NCI-H146 treated with DMSO at 0.1 percent for 48 hours (cell line): Measurements from ENCODE around the gene AMZ1.
"Not testable (repeated sequence)": the region's sequence is repeated elsewhere in the genome, so short reads cannot be mapped to it uniquely, and the experiment has no call there.

Experiments used
- DNase-seq: peaks from one replicate; lab custom pipeline; 2025; ENCODE audit not compliant: unreplicated experiment; lab: John Stamatoyannopoulos, UW

Gene AMZ1

GRCh38 chr7:2689951-2690705 is 2.1 kb downstream of the AMZ1 start:
- DNase-seq = no peak

- no peak for DNase-seq
Observed at GRCh38 chr7:2691011-2691707, 3.2 kb downstream of the AMZ1 start.

GRCh38 chr7:2691932-2692439 is 4.0 kb downstream of the AMZ1 start:
- DNase-seq = not testable (repeated sequence)

DNA sequence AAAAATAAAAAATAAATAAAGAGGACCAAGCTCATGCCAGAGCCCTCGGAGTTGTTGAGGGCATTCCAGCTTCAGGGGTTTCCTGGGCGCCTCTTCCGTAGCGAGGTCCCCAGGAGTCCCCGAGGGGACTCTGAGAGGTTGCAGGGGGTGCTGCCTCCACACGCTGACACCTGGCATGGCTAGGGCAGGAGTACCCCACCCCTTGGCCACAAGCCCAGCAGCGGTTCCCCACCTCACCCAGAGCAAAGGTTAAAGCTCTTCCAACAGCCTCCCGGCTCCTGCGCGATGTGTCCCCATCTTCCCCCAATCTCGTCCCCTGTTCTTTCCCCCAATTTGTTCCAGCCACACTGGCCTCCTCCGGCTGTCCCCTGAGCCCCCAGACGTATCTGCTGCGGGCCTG is 4.5 kb downstream of the AMZ1 start:
- no peak for DNase-seq

GRCh38 chr7:2693420-2694121 is 5.6 kb downstream of the AMZ1 start:
- not testable (repeated sequence) for DNase-seq

- DNase-seq = not testable (repeated sequence)
Observed at GRCh38 chr7:2694122-2694436, 6.1 kb downstream of the AMZ1 start.

GRCh38 chr7:2698581-2699288 is 10.7 kb downstream of the AMZ1 start:
- DNase-seq = no peak

DNA sequence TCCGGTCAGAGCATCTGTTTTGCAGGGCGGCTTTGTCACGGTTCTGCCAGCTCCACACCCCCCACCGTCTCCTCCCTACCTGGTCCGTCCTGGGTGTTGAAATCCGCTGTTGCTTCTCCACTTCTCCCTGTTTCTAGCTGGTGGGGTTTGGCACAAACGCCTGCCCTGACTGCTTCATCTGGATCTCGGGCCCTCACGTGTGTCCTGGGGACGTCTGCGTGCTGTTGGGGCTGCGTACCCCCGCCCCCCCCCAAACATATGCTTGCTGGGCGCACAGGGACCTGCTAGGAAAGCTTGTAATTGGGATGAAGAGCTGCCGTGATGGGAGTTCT is 11.3 kb downstream of the AMZ1 start:
- no peak for DNase-seq

DNA sequence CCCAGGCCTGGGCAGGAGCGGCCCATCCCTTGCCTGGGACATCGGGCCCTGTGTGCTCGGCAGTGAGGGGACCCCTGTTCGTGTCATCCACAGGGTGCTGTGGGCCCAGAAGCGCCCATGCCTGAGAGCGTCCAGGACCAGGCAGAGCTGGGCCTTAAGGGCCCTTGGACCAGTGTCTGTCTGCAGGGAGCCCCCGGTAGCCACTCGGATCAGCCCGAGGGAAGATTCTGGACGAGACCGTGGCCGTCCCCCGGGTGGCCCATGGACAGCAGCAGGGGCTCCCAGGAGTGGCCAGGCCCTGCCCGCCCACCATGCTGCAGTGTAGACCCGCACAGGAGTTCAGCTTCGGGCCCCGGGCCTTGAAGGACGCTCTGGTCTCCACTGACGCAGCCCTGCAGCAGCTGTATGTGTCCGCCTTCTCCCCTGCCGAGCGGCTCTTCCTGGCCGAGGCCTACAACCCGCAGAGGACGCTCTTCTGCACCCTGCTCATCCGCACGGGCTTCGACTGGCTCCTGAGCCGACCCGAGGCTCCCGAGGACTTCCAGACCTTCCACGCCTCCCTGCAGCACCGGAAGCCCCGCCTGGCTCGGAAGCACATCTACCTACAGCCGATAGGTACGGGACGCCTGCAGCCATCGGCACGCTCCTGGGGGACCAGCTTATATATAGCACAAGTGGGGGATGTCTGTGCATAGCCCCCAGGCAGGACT is 12.3 kb downstream of the AMZ1 start:
- DNase-seq = no peak

GRCh38 chr7:2701424-2701823 is 13.4 kb downstream of the AMZ1 start:
- DNase-seq = no peak

DNA sequence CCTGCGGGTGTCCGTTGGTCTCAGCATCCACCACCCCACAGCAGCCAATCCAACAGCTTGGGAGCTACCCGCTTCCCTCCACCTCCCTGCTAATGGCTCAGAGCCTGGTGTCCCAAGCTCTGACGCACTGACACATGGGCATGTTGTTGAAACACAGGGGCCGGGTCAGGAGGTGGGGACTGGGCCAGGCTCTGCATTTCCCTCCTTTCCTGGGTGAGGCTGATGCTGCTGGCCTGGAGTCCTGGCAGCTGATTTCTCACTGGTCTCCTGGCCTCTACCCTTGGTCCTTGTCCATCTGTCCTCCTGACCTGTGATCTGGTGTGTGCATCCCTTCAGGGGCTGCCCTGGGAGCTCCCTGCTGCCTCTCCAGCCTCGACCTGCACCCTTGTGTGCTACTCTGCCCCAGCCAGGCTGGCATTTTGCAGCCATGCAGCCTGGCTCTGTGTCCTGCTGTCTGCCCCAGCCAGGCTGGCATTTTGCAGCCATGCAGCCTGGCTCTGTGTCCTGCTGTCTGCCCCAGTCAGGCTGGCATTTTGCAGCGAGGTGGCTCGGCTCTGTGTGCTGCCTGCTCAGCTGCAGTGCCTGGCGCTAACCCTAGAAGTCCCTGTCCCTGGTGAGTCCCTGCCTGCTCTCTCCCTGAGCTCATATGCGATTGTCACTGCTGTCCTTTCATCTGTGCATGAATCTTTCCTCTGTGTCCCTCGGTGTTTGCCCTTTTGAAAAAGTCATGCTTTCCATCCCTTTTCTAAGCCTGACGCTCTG is 14.0 kb downstream of the AMZ1 start:
- DNase-seq = no peak

DNA sequence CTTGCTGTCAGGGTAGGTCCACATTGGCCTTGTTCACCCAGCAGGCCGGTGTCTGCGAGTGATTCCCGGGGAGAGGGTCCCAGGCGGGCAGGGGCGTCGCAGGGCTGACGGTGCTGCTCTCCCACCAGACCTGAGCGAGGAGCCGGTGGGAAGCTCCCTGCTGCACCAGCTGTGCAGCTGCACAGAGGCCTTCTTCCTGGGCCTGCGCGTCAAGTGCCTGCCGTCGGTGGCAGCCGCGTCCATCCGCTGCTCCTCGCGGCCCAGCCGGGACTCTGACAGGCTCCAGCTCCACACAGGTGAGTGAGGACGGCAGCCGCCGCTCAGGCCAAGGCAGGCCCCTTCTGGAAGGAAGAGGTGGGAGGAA is 14.6 kb downstream of the AMZ1 start:
- DNase-seq = no peak

DNA sequence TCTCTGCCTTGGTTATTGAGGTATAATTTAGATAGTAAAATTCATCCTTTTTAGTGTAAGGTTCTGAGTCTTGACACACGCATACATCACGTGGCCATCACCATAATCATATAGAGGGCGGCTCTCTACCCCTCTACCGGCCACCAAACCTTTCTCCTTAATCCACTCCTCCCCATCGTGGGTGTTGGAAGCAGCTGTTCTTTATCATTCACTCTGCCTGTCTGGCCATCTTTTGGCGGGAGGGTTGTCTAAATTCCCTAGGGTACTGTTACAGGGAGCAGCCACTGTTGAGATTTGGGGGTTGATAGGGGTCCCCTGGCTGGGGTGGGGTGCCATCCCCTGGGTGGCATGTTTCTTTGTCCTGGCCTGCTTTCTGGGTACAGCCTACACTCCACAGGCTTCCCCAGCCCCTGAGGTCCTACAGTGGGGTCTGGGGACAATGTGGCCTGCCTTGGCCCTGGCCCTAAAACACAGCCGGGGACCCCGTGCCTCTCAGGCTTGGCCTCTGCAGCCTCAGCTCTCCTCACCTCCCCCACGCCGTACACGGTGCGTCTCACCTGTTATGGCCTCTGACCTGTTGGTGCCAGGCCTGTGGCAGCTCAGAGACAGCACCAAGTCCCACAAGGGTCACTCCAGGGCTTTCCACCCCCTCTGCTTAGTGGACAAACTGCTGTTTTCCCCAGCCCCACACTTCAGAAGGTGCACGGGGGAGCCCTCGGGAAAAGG is 17.5 kb downstream of the AMZ1 start:
- no peak for DNase-seq

- DNase-seq = no peak
Observed at GRCh38 chr7:2706685-2707126, 18.7 kb downstream of the AMZ1 start.

GRCh38 chr7:2707481-2707880 is 19.5 kb downstream of the AMZ1 start:
- no peak for DNase-seq

GRCh38 chr7:2708041-2708440 is 20.0 kb downstream of the AMZ1 start:
- no peak for DNase-seq

- DNase-seq = no peak
Observed at GRCh38 chr7:2708547-2709310, 20.7 kb downstream of the AMZ1 start.

GRCh38 chr7:2709553-2710285 is 21.7 kb downstream of the AMZ1 start:
- no peak for DNase-seq
